HepG2 (cell line): Measurements from ENCODE around the gene LTA. TPM values are rescaled to one million over a fixed set of nuclear protein-coding genes. Genes with fewer than 3 reads are reported as not detected.

Experiments
- CBX2 ChIP-seq, 2 experiments: fragments of 200-600 bp in 1 of 2; sonication (generic); formaldehyde crosslinking in 1 of 2; IDR thresholded peaks; 2 replicates each; pipeline versions ENCODE4 v1.7.0 to v1.8.1; 2018 to 2022; ENCODE audit warnings: low read depth in 2 of 2, low read length in 1 of 2, mild to moderate bottlenecking in 1 of 2, missing genetic modification reagents in 1 of 2
- DZIP1 ChIP-seq: sonication (generic); formaldehyde crosslinking; IDR thresholded peaks from 2 replicates; pipeline ENCODE4 v1.5.0; 2020; ENCODE audit warnings: mild to moderate bottlenecking, missing genetic modification reagents
- FOSL2 ChIP-seq: sonication (generic); formaldehyde crosslinking; IDR thresholded peaks from 2 replicates; pipeline ENCODE4 v1.4.0; 2020; ENCODE audit warnings: missing genetic modification reagents
- IRF9 ChIP-seq: sonication (generic); formaldehyde crosslinking; IDR thresholded peaks from 2 replicates; pipeline ENCODE4 v1.8.0; 2022; ENCODE audit warnings: missing genetic modification reagents, mild to moderate bottlenecking, borderline replicate concordance
- MYC ChIP-seq: sonication (generic); formaldehyde crosslinking; IDR thresholded peaks from 2 replicates; pipeline ENCODE4 v1.9.0; 2021; ENCODE audit warnings: missing genetic modification reagents, borderline replicate concordance
- RCOR2 ChIP-seq: IDR thresholded peaks from 2 replicates; pipeline ENCODE4 v1.6.1; 2016; ENCODE audit warnings: missing biosample characterization, missing genetic modification reagents
- TRIM24 ChIP-seq: sonication (generic); formaldehyde crosslinking; IDR thresholded peaks from 2 replicates; pipeline ENCODE4 v1.8.0; 2022; ENCODE audit warnings: mild to moderate bottlenecking, missing genetic modification reagents
- ZBTB20 ChIP-seq: sonication (generic); formaldehyde crosslinking; IDR thresholded peaks from 2 replicates; pipeline ENCODE4 v1.8.1; 2023; ENCODE audit warnings: missing genetic modification reagents, low read depth, mild to moderate bottlenecking, borderline replicate concordance
- ZNF230 ChIP-seq: sonication (generic); formaldehyde crosslinking; IDR thresholded peaks from 2 replicates; pipeline ENCODE4 v1.4.0; 2020; ENCODE audit warnings: mild to moderate bottlenecking, missing genetic modification reagents
- ZNF382 ChIP-seq: sonication (generic); formaldehyde crosslinking; IDR thresholded peaks from 2 replicates; pipeline ENCODE4 v1.5.0; 2020; ENCODE audit warnings: missing genetic modification reagents, mild to moderate bottlenecking, borderline replicate concordance
- ZNF639 ChIP-seq: conservative IDR thresholded peaks from 2 replicates; pipeline ENCODE4 v1.6.1; 2018; ENCODE audit warnings: missing genetic modification reagents
- ZSCAN20 ChIP-seq: sonication (generic); formaldehyde crosslinking; IDR thresholded peaks from 2 replicates; pipeline ENCODE4 v1.4.0; 2020; ENCODE audit warnings: missing genetic modification reagents, mild to moderate bottlenecking, borderline replicate concordance
- polyA plus RNA-seq, 8 experiments: library from polyadenylated mRNA; depleted of rRNA in 3 of 8; stranded (reverse) in 7 of 8; unstranded in 1 of 8; fragments of >200 nt; fragmentation: Illumina TruSeq in 4 of 8; extraction: Trizol in 4 of 8; gene quantifications; 2 replicates each; pipeline versions ENCODE4 v1.2.1 to v1.2.3, GENCODE V29; 2011 to 2016; ENCODE audit warnings: low read depth in 4 of 8, missing spikeins in 1 of 8, mixed read lengths in 1 of 8; ENCODE audit not compliant: insufficient read depth in 1 of 8
- total RNA-seq, 5 experiments: library from RNA; depleted of rRNA; stranded (reverse); fragments of >200 nt; fragmentation: Illumina TruSeq; extraction: Trizol; gene quantifications; 2 replicates each; pipeline ENCODE4 v1.2.3, GENCODE V29; 2016; ENCODE audit warnings: low read depth in 1 of 5
- TF ChIP-seq, protein P1 (sequence below): IDR thresholded peaks from 2 replicates; pipeline ENCODE4 v1.4.0; 2020; ENCODE audit warnings: mild to moderate bottlenecking, missing genetic modification reagents
- TF ChIP-seq, protein P2 (sequence below): sonication (generic); formaldehyde crosslinking; conservative IDR thresholded peaks from 2 replicates; pipeline ENCODE4 v1.4.0; 2020; ENCODE audit warnings: missing genetic modification reagents

Gene LTA
- total and polyA plus RNA-seq, 2 of the 13 experiments (the other 11 are each of a cell fraction or from before 2014, with no cell fraction given) = 0.09 TPM; not detected in 1

GRCh38 chr6:31620586-31621319, 48.7 kb downstream of the LTA start, which contains the start of gene PRRC2A (continued):
- TF ChIP-seq ZNF639 (CRISPR knock-in tag) (peak; percentile 98), RCOR2 (no peak), CBX2 (IDR thresholded peaks at IDR 0.05; ENCODE audit: low read depth, low read length) (no peak), CBX2 (CRISPR knock-in tag; IDR thresholded peaks at IDR 0.05; ENCODE audit: low read depth) (0 out of 2 replicates have a peak, but pooled peaks have one; percentile 21), MYC (peak; percentile 73), ZBTB20 (no peak; the same call in 1 of the 2 replicates), IRF9 (CRISPR knock-in tag) (no peak; the same call in 1 of the 2 replicates), FOSL2 (0 out of 2 replicates have a peak, but pooled peaks have one; percentile 2), ZSCAN20 (CRISPR knock-in tag) (peak; percentile 44; the same call in 1 of the 2 replicates), ZNF382 (CRISPR knock-in tag) (no peak), DZIP1 (CRISPR knock-in tag) (0 out of 2 replicates have a peak, but pooled peaks have one; percentile 13), TRIM24 (CRISPR knock-in tag) (no peak; the same call in 1 of the 2 replicates), ZNF230 (CRISPR knock-in tag) (peak; percentile 60; the same call in 1 of the 2 replicates)
- TF ChIP-seq, protein P1, sequence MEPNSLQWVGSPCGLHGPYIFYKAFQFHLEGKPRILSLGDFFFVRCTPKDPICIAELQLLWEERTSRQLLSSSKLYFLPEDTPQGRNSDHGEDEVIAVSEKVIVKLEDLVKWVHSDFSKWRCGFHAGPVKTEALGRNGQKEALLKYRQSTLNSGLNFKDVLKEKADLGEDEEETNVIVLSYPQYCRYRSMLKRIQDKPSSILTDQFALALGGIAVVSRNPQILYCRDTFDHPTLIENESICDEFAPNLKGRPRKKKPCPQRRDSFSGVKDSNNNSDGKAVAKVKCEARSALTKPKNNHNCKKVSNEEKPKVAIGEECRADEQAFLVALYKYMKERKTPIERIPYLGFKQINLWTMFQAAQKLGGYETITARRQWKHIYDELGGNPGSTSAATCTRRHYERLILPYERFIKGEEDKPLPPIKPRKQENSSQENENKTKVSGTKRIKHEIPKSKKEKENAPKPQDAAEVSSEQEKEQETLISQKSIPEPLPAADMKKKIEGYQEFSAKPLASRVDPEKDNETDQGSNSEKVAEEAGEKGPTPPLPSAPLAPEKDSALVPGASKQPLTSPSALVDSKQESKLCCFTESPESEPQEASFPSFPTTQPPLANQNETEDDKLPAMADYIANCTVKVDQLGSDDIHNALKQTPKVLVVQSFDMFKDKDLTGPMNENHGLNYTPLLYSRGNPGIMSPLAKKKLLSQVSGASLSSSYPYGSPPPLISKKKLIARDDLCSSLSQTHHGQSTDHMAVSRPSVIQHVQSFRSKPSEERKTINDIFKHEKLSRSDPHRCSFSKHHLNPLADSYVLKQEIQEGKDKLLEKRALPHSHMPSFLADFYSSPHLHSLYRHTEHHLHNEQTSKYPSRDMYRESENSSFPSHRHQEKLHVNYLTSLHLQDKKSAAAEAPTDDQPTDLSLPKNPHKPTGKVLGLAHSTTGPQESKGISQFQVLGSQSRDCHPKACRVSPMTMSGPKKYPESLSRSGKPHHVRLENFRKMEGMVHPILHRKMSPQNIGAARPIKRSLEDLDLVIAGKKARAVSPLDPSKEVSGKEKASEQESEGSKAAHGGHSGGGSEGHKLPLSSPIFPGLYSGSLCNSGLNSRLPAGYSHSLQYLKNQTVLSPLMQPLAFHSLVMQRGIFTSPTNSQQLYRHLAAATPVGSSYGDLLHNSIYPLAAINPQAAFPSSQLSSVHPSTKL (CRISPR knock-in tag) = peak; percentile 55
- TF ChIP-seq, protein P2, sequence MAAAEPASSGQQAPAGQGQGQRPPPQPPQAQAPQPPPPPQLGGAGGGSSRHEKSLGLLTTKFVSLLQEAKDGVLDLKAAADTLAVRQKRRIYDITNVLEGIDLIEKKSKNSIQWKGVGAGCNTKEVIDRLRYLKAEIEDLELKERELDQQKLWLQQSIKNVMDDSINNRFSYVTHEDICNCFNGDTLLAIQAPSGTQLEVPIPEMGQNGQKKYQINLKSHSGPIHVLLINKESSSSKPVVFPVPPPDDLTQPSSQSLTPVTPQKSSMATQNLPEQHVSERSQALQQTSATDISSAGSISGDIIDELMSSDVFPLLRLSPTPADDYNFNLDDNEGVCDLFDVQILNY (CRISPR knock-in tag) = no peak
